Measurements from ENCODE around the gene GIPC2.
"Not testable (repeated sequence)": the region's sequence is repeated elsewhere in the genome, so short reads cannot be mapped to it uniquely, and the experiment has no call there.

The GIPC2 gene, protein sequence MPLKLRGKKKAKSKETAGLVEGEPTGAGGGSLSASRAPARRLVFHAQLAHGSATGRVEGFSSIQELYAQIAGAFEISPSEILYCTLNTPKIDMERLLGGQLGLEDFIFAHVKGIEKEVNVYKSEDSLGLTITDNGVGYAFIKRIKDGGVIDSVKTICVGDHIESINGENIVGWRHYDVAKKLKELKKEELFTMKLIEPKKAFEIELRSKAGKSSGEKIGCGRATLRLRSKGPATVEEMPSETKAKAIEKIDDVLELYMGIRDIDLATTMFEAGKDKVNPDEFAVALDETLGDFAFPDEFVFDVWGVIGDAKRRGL

DNA sequence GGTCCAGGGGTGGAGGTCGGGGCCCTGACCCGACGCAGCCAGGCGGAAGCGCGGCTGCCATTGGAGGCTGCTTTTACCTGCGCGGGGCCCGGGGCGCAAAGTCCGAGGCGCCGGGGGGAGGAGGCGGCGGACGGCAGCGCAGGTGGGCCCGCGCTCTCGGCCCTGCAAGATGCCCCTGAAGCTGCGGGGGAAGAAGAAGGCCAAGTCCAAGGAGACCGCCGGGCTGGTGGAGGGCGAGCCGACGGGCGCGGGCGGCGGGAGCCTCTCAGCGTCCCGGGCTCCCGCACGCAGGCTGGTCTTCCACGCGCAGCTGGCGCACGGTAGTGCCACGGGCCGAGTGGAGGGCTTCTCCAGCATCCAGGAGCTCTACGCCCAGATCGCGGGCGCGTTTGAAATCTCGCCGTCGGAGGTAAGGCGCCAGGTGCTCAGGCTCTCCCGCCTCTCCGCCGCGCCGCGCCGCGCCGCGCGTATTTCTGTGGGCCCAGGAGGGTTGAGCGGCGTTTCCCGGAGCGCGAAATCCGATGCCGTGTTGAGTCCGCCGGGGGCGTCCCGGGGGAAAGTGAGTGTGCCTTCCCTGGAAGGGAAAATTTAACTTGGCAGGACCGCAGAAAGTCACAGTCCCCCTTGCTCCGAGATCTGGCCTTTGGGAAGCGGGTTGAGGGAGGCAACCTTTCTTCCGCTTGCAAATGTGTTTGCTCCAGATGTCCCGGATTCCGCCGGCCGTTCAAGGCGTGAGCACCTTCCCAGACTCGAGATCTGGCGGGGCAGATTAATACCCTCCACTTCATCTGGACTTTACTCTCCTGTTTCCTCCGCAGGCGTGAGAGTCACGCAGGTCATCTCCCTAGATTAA lies at the start of gene GIPC2:
TSS of gene GIPC2 (plus strand) at position 41 of the 853 bp plus-strand sequence. CDS start at position 170, 129 bp downstream.
- peak in 1 of 2 donors; percentile 4 for DNase-seq (ENCODE audit: low read depth in 1 of 2, low spot score in 1 of 2)

DNA sequence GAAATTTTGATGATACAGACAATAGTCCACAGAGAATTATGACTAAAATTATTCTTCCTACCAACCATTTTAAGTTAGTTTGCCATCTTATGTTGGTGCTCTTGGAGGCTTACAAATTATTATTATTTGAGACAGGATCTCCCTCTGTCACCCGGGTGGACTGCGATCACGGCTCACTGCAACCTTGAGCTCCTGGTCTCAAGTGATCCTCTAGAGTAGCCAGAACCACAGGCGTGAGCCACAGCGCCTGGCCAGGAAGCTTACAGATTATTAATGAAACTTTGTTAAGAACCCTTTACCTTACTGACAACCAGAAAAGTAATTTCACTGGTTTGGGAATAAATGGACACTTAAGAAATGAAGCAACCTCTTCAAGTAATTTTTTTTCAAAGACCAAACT lies 49.0 kb upstream of the GIPC2 start:
- no peak for DNase-seq (ENCODE audit: low read depth in 1 of 2, low spot score in 1 of 2)

DNA sequence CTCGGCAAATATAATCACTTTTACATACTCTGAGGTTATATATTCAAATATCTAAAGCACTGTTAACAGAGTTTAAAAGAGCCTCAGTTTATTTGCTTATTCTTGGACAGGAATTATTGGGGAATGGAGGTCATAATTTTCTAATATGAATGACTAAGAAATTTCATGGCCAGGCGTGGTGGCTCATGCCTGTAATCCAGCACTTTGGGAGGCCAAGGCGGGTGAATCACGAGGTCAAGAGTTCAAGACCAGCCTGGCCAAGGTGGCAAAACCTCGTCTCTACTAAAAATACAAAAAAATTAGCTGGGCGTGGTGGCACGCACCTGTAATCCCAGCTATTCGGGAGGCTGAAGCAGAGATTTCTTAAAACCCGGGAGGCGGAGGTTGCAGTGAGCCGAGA lies 45.2 kb upstream of the GIPC2 start:
- not testable (repeated sequence) for DNase-seq (ENCODE audit: low read depth in 1 of 2, low spot score in 1 of 2)

DNA sequence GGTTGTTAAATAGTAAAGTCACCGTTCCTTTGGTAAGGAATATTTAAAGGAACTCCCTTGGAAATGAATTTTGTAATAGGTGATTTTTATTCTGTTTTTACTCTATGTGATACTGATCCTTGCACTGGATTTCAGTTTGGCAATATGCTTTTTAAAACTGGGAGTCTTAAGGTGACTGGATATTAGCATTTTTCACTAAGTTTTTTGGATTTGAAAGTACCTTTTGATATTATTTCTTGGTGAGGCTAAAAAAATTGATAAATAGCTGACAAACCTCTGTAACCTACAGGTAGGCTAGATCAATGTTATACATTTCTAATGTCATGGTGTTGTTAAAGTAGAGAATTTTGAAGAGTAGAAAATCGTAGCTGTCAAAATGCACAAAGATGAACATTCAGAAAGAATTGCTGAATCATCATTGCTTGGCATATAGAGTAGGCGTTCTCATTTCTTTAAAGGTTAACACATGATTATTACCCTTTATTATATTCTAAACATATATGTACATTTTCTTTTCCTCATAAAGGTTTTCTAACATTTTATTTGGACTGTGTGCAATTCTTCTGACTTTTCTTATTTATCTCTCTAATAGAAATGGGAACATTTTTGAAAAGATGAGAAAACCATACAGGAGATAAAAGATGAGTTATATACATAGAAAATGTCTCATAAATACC lies 42.6 kb upstream of the GIPC2 start:
- DNase-seq (ENCODE audit: low read depth in 1 of 2, low spot score in 1 of 2): no peak

DNA sequence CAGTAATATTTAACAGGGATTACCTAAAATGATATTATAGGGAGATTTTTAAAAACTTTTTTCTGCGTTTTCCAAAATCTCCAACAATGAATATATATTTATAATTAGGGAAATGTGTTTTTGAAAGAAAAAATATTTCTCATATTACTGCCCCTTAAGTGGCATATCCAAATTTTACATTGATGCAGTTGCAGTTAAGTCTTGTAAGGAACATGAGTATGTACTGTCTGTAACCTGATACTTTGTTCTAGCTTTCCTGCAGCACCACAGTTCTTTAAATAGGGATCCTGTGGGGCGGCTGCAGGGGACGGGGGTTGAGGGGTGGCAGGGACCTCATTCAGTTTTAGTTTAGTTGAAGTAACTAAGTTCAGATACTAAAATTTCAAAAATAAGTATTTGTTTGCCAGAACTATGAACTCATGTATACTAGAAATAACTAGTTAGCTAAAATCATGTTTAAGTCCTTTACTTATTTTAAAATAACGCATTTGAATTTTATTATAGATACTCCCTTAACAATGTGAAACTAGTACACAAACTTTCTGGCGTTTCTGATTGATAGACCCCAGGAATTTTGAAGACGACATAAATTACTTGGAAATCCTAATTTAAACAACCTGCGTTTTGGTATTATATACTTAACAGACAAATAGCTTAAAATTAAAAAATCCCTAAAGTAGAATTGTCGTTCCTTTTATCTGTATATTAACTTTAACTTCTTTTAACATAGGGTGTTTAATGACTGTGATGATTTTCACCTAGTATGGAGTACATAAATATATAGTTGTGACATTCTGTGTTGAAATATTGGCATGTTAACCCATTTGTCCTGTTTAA lies 41.7 kb upstream of the GIPC2 start:
- DNase-seq (ENCODE audit: low read depth in 1 of 2, low spot score in 1 of 2): peak in 1 of 2 donors; percentile 25

DNA sequence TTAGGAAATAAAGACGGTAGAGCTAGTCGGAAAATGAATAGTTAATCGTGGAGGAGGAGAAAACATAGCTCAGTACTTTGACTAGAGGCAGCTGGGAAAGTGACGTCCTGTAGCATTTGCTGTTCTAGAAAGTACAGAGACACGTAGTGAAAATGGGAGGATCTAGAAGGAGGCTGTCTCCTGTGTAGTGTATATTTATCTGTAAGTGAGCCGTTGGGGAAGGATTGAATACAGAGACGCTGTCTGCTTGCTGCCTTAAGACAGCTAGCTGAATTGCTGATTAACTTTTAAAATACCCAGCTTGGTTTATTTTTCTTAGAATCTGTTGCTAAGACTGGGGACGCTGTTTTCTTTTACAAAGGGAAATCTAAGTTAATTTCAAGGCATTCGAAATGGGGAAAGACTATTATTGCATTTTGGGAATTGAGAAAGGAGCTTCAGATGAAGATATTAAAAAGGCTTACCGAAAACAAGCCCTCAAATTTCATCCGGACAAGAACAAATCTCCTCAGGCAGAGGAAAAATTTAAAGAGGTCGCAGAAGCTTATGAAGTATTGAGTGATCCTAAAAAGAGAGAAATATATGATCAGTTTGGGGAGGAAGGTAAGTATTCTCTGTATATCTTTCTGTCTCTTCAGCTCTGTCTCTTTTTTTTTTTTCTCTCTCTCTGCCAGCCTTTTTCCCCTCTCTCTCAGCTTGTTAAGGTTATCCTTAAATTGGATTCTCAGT lies 40.9 kb upstream of the GIPC2 start, which contains the start of gene DNAJB4:
TSS of gene DNAJB4 (plus strand) at position 221 of the 729 bp plus-strand sequence. CDS start at position 393, 172 bp downstream.
- peak in 1 of 2 donors; percentile 70 for DNase-seq (ENCODE audit: low read depth in 1 of 2, low spot score in 1 of 2)

DNA sequence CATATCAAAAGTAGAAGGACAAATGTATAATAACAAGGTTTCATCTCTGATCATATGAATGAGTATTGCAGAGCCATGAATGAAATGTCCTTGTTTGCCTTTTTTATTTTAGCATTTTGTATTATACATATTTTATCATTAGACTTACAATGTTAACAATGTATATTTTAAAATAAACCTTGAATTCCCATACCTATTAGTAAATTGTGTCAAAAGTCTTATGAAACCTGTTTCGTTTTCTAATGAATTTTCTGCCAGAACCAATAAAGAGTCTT lies 40.4 kb upstream of the GIPC2 start:
- DNase-seq (ENCODE audit: low read depth in 1 of 2, low spot score in 1 of 2): no peak

DNA sequence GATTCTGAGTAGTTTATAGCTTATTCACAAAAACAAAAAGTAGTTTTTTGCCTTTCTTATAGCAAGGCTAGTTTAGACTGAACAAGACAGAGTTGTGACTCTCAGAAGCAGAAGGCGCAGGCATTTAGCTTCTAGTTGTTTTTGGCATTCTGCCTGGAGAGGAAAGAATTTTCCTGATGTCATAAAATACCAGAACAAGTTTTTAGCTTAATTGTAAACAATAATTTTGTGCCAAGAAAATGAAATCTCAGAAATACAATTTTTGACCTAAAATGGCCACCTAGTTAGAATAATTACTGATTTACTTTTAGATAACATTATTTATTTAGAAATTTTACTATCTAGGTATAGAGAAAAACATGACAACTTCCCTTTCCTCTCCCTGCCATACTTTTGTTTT lies 40.0 kb upstream of the GIPC2 start:
- no peak for DNase-seq (ENCODE audit: low read depth in 1 of 2, low spot score in 1 of 2)

DNA sequence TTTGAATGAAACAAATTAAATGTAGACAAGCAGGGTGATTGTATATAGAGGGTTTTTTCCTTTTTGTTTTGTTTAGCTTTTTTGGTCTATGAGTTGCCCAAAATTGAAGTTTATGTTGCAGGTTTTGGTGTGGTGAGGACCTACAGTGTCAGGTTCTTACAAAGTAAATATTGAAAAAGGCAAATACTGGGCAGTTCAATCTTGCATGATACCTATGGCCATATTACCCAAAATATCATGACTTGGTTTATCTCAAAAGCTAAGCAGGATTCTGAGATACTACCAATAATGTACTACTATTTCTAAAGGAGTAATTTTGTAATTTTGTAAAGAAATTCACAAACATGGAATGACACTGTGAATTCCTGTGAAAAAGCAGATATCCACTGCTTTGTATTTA lies 39.2 kb upstream of the GIPC2 start:
- DNase-seq (ENCODE audit: low read depth in 1 of 2, low spot score in 1 of 2): no peak

DNA sequence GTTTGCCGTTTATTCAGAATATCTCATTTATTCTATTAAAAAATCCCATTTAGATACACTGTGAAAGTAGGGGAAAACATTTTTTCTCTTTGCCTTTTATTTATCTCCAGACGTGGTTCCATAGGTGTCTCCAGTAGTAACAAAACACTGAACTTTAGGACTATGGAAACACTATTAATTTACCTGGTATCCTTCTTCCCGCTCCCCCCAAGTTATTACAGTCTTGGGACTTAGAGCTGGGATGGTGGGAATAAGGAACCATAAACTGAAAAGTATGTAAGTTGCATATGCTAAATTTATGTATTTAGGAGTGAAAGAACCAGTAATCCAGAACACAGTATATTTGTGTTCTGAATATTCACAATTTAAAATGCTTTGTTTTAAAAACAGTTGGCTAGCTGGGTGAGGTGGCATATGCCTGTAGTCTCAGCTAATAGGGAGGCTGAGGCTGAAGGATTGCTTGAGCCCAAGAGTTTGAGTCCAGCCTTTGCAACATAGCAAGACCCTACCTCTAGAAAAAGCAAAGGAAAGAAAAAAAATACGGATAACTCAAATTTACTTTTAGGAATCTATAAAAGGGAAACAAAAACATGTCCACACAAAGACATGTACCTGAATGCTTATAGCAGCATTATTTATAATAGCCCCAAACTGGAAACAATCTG lies 38.0 kb upstream of the GIPC2 start:
- DNase-seq (ENCODE audit: low read depth in 1 of 2, low spot score in 1 of 2): no peak

DNA sequence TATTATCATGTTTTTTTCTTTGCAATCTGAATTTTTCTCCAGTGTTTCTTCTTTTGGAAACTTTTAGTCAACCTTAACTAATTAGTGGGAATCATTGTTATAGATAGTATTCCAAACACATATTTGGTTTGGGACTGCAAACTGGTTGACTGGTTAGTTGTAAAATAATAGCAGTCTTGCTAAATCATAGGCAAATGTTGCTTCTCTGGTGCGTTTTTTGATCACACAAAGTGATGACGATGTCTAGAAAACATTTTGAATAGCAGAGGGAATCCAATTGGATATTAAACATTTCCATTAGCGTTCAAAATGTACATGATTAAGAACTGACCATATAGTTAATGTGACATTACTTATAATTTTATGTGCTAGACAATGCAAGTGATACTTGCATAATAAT lies 36.5 kb upstream of the GIPC2 start:
- no peak for DNase-seq (ENCODE audit: low read depth in 1 of 2, low spot score in 1 of 2)

DNA sequence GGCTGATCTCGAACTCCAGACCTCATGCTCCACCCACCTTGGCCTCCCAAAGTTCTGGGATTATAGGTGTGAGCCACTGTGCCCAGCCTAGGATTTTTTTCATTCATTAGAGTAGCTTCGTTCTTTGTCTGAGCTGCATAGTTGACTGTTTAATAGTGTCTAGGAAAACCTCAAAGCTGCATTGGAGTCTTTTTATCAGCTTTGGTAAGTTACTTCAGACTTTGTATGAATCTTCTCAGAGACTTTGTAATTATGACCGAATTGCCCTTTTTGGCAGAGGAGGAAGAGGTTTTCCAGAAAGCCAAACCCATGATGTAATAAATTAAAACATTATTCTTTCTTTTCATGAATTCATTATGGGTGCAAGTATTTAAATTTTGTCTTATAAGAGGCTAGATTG lies 35.9 kb upstream of the GIPC2 start:
- DNase-seq (ENCODE audit: low read depth in 1 of 2, low spot score in 1 of 2): no peak

DNA sequence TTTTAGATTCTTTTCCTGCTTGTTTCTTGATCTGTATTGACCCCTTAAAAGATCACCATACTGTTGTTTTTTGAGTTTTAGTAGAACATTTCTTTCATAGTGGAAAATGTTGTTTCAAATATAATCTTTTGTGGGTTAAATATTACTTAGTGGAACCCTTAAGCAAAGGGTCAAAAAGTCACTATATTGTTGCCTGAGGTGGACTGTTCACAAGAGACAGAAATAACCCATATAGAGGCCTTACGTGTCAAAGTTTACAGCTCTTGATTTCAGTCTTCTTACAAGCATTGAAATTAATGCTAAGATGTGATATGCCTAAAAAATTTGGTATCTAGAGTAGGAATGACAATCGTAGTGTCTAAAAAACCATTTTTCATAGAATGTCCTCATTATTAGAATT lies 34.7 kb upstream of the GIPC2 start:
- DNase-seq (ENCODE audit: low read depth in 1 of 2, low spot score in 1 of 2): no peak

DNA sequence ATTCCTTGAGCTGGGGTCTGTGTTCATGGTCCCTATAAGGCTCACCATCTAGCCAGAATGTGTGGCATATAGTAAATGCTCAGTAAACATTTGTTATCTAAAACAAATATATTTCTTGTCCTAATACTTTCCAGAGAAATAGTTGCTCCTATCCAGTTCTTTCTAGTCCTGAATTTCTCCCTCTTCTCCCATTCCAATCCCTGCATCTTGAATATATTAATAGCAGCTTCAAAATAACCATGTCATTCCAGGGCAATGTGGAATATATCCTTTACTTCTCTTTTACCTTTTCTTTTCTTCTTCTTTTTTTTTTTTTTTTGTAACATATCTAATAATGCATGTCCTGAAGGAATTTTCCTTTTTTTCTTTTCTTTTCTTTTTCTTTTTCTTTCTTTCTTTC lies 30.6 kb upstream of the GIPC2 start:
- DNase-seq (ENCODE audit: low read depth in 1 of 2, low spot score in 1 of 2): no peak

DNA sequence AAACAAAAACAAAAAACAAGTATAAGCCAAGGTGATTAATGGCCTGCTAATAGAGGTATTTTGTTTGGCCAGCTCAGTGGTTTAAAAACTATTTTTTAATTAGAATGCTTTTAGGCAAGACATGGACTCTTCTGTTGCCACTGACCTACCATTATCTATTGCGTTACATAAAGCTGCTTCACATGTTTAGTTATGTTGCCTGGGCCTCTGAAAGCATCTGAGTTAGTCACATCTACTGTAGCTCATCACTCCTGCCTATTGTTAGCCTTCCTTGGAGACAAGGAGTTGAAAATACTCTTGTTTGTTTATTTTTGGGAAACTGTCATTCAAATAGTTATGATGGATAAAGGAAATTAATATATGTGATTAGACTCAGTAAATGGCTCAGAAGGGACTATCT lies 26.7 kb upstream of the GIPC2 start:
- no peak for DNase-seq (ENCODE audit: low read depth in 1 of 2, low spot score in 1 of 2)

DNA sequence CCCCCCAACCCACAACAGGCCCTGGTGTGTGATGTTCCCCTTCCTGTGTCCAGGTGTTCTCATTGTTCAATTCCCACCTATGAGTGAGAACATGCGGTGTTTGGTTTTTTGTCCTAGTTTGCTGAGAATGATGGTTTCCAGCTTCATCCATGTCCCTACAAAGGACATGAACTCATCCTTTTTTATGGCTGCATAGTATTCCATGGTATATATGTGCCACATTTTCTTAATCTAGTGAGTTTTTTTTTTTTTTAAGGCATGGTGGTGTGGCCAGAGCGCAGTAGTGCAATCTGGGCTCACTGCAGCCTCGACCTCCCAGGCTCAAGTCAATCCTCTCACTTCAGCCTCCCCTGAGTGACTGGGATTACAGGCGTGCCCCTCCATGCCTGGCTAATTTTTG lies 24.6 kb upstream of the GIPC2 start:
- DNase-seq (ENCODE audit: low read depth in 1 of 2, low spot score in 1 of 2): not testable (repeated sequence)

DNA sequence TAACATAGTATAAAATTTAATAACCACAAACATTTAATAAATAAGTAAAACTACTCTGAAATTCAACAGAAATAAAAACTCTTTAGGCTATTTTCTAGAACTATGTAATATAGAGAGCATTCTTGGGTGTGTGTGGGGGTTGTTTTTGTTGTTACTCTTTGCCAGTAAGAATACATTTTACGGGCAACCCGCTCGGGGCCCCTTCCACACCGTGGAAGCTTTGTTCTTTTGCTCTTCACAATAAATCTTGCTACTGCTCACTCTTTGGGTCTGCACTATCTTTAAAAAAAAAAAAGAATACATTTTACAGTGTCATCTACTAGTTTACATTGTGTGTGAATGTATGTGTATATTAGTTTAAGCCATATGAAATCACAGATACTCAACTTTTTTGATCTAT lies 16.0 kb upstream of the GIPC2 start:
- no peak for DNase-seq (ENCODE audit: low read depth in 1 of 2, low spot score in 1 of 2)

DNA sequence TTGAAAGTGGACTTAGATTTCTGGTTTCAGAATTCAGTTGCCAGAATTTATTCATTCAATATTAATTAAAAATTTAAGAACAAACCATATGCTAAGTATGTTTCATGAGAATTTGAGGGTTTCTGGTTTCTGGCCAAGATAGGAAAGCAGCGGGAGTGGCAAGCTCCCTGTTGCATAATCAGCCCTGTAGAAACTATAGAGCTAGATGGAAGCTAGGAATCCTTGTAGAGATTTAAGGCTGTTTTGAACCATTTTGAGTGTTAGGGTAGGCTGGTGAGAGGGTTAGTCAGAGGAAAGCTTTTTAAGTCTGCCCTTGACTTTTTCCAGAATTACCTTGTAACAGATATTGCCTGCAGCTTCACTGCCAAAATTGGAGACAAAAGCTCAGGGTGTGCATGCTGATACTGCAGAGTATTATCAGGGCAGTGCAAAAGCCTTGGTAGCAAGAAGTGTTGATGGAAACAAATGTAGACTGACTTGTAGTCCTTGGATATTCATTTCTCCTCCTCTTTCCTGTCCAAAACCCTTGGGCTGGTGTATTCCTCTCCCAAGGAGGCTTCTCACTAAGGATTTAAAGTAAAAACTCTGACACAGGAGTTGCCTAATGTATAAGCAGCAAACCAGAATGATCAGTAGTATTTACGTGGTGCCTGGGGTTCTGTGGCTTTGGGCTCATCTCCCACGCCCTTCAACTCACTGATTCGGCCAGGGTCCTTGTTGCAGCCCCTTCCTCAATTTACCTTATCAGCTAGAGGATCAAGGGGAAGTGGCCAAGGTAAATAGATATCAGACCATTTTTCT lies 12.6 kb upstream of the GIPC2 start:
- no peak for DNase-seq (ENCODE audit: low read depth in 1 of 2, low spot score in 1 of 2)

DNA sequence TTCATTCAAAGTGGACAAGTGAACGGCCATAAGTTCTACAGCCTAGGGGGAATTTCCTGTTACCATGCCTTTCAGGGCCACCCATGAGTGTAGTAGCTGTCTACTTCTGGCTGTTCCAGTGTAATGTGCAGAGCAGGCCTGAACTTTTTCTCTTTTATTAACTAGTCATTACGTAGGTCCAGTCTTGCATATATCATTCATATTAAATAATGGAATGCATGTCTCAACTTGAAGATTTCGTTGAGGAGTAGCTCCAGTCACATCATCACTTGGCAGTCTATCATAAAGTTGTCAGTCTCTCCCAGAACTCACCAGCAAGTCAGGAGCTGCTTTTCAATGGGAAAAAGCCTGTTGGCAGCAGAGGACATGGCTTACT lies 12.0 kb upstream of the GIPC2 start:
- DNase-seq (ENCODE audit: low read depth in 1 of 2, low spot score in 1 of 2): no peak
